ENCODE measurements around the gene APLP2.
"Not testable (repeated sequence)": the region's sequence is repeated elsewhere in the genome, so short reads cannot be mapped to it uniquely, and the experiment has no call there.

The APLP2 gene

GRCh38 chr11:130151196-130151595 is 81.5 kb downstream of the APLP2 start:
- no peak for DNase-seq

GRCh38 chr11:130156108-130157022 is 86.7 kb downstream of the APLP2 start:
- DNase-seq: no peak

- no peak for DNase-seq
These were observed 87.4 kb downstream of the APLP2 start for GRCh38 chr11:130157101-130157500.

- no peak for DNase-seq
These were observed 88.1 kb downstream of the APLP2 start for GRCh38 chr11:130157840-130158239.

GRCh38 chr11:130159139-130159538 is 89.4 kb downstream of the APLP2 start:
- DNase-seq: no peak

- DNase-seq: no peak
These were observed 90.2 kb downstream of the APLP2 start, which contains the start of gene ST14 for GRCh38 chr11:130159657-130160497. Gene ST14 (plus strand): TSS chr11:130159782. CDS start chr11:130159980, 198 bp downstream.

- DNase-seq: no peak
These were observed 90.9 kb downstream of the APLP2 start for GRCh38 chr11:130160498-130161155.

- no peak for DNase-seq
These were observed 91.9 kb downstream of the APLP2 start for GRCh38 chr11:130161441-130162145.

- DNase-seq: no peak
These were observed 93.0 kb downstream of the APLP2 start for GRCh38 chr11:130162733-130163132.

GRCh38 chr11:130163346-130164220 is 93.9 kb downstream of the APLP2 start:
- no peak for DNase-seq

- DNase-seq: no peak
These were observed 94.5 kb downstream of the APLP2 start for GRCh38 chr11:130164221-130164570.

- no peak for DNase-seq
These were observed 96.1 kb downstream of the APLP2 start for GRCh38 chr11:130165601-130166456.

GRCh38 chr11:130166457-130166784 is 96.7 kb downstream of the APLP2 start:
- no peak for DNase-seq

- no peak for DNase-seq
These were observed 97.5 kb downstream of the APLP2 start for GRCh38 chr11:130167146-130167545.

- no peak for DNase-seq
These were observed 98.4 kb downstream of the APLP2 start for GRCh38 chr11:130168105-130168504.

GRCh38 chr11:130170345-130170744 is 100.7 kb downstream of the APLP2 start:
- DNase-seq: no peak

- DNase-seq: no peak
These were observed 101.8 kb downstream of the APLP2 start for GRCh38 chr11:130171534-130171933.

GRCh38 chr11:130172001-130172400 is 102.3 kb downstream of the APLP2 start:
- DNase-seq: not testable (repeated sequence)

- no peak for DNase-seq
These were observed 104.9 kb downstream of the APLP2 start for GRCh38 chr11:130174642-130175041.

- no peak for DNase-seq
These were observed 106.2 kb downstream of the APLP2 start for GRCh38 chr11:130175898-130176297.

GRCh38 chr11:130177782-130178181 is 108.1 kb downstream of the APLP2 start:
- no peak for DNase-seq
